Fibroblast of lung (primary cell): Measurements from ENCODE around the gene KDM4E.

Source experiments
- CTCF ChIP-seq, 2 donors: IDR thresholded peaks in 1 of 2; conservative IDR thresholded peaks in 1 of 2; 1 replicate in 1 of 2; 2 replicates in 1 of 2; pipeline ENCODE4 v1.5.1; 2011 to 2012; ENCODE audit warnings: low read length in 2 of 2, control low read depth in 1 of 2, inconsistent platforms in 1 of 2, low read depth in 1 of 2, mild to moderate bottlenecking in 1 of 2
- EZH2 ChIP-seq: IDR thresholded peaks from 2 replicates; pipeline ENCODE4 v1.5.1; 2012; ENCODE audit warnings: low read length, control low read depth, mild to moderate bottlenecking; ENCODE audit errors: missing control alignments

- no peak for TF ChIP-seq CTCF (conservative IDR thresholded peaks at IDR 0.05 in 1 of 2, IDR thresholded peaks at IDR 0.05 in 1 of 2; ENCODE audit: low read depth in 1 of 2, low read length in 2 of 2)
- TF ChIP-seq EZH2, result no peak
These were observed 8.0 kb downstream of the KDM4E start for GRCh38 chr11:95033051-95033450.
